GM12875 (cell line): ENCODE results near the gene ZNF618.

ENCODE experiments used
- H3K4me3 ChIP-seq: one replicate; pipeline ENCODE4 v1.5.1; 2011; ENCODE audit warnings: low read depth, low read length, control low read depth
- TF ChIP-seq, protein P1 (sequence below): IDR thresholded peaks from 2 replicates; pipeline ENCODE4 v1.5.1; 2011; ENCODE audit warnings: low read depth, mild to moderate bottlenecking, control low read depth, inconsistent platforms, low read length, moderate library complexity, borderline replicate concordance; ENCODE audit not compliant: insufficient read depth

The ZNF618 gene

DNA sequence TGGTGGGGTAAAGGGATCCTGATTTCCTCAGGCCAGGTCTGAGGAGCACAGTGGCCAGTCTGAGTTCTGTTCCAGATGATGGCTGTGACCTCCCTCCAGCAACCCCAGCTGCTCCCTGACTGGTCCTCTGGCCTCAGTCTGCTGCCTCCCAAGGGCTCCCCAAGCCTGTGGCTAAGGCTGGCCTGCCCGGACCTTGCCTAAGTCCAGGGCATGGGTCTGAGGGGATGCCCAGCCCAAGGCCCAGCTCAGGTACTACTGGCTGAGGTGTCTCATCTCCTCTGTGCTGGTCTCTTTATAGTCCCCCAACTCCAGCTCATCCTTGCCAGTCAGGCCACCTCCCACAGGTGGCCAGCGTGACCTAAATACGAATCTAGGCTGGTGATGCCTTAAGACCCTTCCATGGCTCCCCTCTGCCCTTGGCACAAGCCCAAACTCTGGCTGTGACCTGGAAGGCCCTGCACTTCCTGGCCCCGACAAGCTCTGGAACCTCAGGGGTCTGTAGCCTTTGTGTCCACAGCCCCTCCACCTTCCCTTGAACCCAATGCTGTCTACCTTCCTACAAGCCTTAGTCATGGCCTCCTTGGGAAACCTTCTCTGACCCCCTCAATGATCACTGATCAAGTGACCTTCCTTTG is 213.2 kb downstream of the ZNF618 start:
- TF ChIP-seq, protein P1, sequence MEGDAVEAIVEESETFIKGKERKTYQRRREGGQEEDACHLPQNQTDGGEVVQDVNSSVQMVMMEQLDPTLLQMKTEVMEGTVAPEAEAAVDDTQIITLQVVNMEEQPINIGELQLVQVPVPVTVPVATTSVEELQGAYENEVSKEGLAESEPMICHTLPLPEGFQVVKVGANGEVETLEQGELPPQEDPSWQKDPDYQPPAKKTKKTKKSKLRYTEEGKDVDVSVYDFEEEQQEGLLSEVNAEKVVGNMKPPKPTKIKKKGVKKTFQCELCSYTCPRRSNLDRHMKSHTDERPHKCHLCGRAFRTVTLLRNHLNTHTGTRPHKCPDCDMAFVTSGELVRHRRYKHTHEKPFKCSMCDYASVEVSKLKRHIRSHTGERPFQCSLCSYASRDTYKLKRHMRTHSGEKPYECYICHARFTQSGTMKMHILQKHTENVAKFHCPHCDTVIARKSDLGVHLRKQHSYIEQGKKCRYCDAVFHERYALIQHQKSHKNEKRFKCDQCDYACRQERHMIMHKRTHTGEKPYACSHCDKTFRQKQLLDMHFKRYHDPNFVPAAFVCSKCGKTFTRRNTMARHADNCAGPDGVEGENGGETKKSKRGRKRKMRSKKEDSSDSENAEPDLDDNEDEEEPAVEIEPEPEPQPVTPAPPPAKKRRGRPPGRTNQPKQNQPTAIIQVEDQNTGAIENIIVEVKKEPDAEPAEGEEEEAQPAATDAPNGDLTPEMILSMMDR: no peak
- no peak overlapping the region for H3K4me3 ChIP-seq

DNA sequence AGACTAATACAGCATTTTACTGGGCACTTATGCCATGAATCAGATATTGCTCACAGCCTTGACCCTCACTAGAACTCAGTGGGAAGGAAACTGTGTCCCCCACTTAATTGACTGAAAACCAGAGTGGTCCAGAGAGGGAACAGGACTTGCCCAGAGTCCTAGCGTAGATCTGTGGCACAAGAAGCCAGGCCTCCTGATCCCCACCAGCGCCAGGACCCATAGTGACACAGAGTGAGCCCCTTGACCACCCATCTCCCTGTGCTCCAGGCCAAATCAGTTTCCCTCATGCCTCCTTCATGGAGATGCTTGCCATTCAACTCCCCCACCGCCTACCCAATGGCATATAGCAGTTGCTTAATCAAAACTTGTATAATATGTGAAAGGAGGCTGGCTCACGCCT is 214.7 kb downstream of the ZNF618 start:
- TF ChIP-seq, protein P1: no peak
- H3K4me3 ChIP-seq: no peak overlapping the region

DNA sequence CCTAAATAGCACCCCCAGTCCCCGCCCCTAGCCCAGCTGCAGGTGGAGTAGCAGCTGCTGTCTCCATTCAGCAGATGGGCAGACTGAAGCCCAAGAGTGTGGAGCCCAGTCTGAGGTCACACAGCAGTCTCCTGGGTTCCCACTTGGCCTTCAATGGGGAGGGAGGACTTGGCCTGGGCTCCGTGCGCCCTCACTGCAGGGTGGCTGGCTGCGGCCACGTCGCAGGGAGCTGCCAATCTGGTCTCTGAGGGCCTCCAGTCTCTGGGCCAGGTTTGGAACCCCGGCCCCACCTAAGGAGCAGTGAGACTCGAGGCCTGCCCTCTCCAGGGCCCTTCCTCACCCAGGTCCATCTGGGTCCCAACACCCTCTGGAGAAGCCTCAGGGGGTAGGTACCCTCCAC is 215.6 kb downstream of the ZNF618 start:
- TF ChIP-seq, protein P1: no peak
- H3K4me3 ChIP-seq: no peak overlapping the region

DNA sequence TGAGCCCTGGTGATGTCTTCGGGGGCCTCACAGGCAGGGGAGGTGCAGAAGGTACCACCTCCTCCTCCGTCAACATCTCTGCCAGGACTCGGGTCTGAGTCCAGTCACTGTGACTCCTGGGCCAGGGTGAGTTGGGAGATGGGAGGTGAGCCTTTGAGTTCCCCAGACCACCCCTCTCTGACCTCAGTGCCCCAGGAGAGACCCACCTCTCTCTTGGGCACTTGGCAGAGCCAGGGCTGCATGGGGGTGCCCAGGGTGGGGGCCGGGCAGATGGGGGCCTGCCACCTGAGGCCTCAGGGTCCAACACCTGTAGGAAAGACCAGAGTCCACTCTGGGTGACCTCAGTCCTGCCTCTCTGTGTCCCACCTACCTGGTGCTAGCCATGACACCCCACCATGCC is 216.2 kb downstream of the ZNF618 start:
- H3K4me3 ChIP-seq: no peak overlapping the region
- TF ChIP-seq, protein P1: no peak

DNA sequence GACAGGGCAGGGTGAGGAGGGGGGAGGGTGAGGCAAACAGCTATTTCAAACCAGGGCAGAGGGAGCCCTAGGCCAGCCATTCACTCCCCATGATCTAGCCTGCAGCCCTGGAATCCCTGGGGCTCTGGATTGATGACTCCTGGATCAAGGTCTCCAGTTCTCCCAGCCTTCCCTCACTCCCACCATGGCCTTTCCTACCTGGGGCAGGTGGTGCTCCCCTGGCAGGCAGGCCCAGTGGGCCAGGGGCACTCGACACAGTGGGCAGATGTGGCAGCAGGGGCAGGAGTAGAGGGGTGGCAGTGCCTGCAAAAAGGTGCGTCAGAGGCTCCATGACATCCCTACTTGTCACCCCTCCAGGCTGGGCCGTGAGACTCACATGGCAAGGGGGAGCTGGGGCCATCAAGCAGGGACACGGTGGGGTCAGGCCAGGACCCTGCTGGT is 216.9 kb downstream of the ZNF618 start:
- H3K4me3 ChIP-seq: no peak overlapping the region
- TF ChIP-seq, protein P1: no peak

DNA sequence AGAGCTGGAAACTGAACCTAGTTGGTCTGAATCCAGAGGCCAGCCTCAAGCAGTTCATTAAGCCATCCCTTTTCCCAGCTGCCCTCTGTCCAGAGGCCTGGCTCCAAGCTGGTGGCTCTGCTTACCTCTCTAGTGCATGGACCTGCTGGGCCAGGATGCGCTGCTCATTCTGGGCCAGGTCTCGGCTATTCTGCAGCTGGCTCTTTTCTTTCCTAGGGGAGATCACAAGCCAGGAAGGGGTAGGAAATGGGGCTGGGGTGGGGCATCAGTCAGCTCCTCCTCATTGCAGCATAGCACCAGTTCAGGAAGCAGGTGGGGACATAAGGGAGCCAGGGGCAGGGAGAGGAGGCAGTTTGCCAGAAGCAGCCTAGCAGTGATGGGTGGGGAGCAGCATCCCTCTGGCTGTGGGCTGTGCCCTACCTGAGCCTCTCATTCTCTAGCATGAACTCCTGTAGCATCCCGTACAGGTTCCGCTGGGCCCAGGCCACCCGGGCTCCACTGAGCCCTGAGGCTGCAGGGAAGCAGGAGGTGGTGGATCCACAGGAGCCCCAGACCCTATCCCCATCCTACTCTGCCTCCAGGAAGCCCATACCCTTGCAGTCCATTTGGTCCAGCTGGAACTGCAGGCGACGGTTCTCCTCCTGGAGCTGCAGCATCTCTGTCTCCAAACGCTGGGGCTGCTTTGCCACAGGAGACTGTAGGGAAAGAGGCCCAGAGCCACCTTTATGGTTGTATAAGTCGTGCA is 217.8 kb downstream of the ZNF618 start:
- no peak overlapping the region for H3K4me3 ChIP-seq
- TF ChIP-seq, protein P1: no peak

DNA sequence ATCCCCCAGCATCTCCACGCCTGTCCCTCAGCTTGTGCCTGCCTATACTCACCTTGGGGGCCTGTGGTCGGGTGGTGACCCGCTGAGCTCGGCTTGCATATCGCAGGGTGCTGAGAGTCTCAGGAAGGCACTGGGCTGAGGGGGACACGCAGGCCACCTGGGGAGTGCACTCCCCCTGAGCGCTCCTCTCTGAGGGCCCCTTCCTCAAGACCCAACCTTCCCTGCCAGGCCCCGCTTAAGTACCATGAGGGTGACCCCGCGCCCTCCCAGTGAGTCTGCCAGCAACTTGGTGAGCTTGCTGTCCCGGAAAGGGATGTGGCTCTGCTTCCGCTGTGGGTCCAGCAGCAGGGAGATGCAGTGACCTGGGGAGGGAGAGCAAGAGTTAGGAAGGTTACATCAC is 218.9 kb downstream of the ZNF618 start:
- TF ChIP-seq, protein P1: no peak
- H3K4me3 ChIP-seq: no peak overlapping the region
